Skeletal muscle satellite cell (primary cell): ENCODE measurements around the gene TSSC4.

Experiments
- H3K27me3 ChIP-seq: 2 replicates; pipeline ENCODE4 v1.7.0; 2013; ENCODE audit warnings: low read length; ENCODE audit not compliant: control insufficient read depth, insufficient read depth
- H3K36me3 ChIP-seq: 2 replicates; pipeline ENCODE4 v1.7.0; 2013; ENCODE audit warnings: mild to moderate bottlenecking, control low read depth, low read length; ENCODE audit not compliant: insufficient read depth
- H3K4me1 ChIP-seq: 2 replicates; pipeline ENCODE4 v1.7.0; 2013; ENCODE audit warnings: low read length; ENCODE audit not compliant: control insufficient read depth, insufficient read depth
- H3K4me2 ChIP-seq: 2 replicates; pipeline ENCODE4 v1.7.0; 2013; ENCODE audit warnings: mild to moderate bottlenecking, low read length
- H3K4me3 ChIP-seq: 2 replicates; pipeline ENCODE4 v1.7.0; 2013; ENCODE audit warnings: low read length
- H3K9ac ChIP-seq: 2 replicates; pipeline ENCODE4 v1.7.0; 2013; ENCODE audit warnings: mild to moderate bottlenecking, low read depth, low read length, moderate library complexity
- H3K9me3 ChIP-seq: replicated peaks from 2 replicates; pipeline ENCODE4 v1.7.0; 2013; ENCODE audit warnings: mild to moderate bottlenecking, control low read depth, low read length

The TSSC4 gene

GRCh38 chr11:2425506-2425905, 25.0 kb downstream of the TSSC4 start:
- H3K9ac ChIP-seq, result no peak overlapping the region

DNA sequence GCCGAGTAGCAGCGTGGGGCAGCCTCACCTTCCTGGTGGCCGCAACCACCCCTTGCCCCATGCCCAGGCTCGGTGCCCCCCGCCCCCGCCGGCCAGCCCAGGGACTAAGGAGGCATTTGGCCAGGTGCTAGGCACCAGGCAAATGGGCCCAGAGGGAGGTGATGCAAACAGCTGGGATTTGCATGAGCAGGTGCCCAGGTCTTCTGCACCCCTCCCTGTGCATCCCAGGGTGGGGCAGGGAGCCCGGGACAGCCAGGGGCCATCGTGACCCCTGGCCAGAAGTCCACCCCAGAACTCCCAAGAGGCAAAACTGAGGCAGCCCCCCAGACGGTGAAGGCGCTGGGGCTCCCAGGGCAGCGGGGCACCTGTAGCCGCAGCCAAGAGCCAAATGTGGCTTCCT, 25.7 kb downstream of the TSSC4 start:
- Histone ChIP-seq H3K4me3 (no peak overlapping the region), H3K36me3 (no peaks in the 10 kb centered on the region), H3K4me1 (no peaks in the 10 kb centered on the region), H3K9me3 (no peaks in the 10 kb centered on the region), H3K4me2 (no peak overlapping the region), H3K9ac (no peak overlapping the region), H3K27me3 (no peaks in the 10 kb centered on the region)

More at GRCh38 chr11:2425506-2425905, 25.0 kb downstream of the TSSC4 start:
- no peak overlapping the region for H3K4me3 ChIP-seq
- no peaks in the 10 kb centered on the region for H3K9me3 ChIP-seq
- no peaks in the 10 kb centered on the region for H3K4me1 ChIP-seq
- H3K27me3 ChIP-seq, result no peaks in the 10 kb centered on the region
- H3K4me2 ChIP-seq, result no peak overlapping the region
- H3K36me3 ChIP-seq, result no peaks in the 10 kb centered on the region

GRCh38 chr11:2426826-2427521, 26.4 kb downstream of the TSSC4 start:
- Histone ChIP-seq H3K36me3 (no peaks in the 10 kb centered on the region), H3K4me2 (no peak overlapping the region), H3K4me3 (no peak overlapping the region), H3K9me3 (no peaks in the 10 kb centered on the region), H3K4me1 (no peaks in the 10 kb centered on the region), H3K9ac (no peak overlapping the region), H3K27me3 (no peaks in the 10 kb centered on the region)

DNA sequence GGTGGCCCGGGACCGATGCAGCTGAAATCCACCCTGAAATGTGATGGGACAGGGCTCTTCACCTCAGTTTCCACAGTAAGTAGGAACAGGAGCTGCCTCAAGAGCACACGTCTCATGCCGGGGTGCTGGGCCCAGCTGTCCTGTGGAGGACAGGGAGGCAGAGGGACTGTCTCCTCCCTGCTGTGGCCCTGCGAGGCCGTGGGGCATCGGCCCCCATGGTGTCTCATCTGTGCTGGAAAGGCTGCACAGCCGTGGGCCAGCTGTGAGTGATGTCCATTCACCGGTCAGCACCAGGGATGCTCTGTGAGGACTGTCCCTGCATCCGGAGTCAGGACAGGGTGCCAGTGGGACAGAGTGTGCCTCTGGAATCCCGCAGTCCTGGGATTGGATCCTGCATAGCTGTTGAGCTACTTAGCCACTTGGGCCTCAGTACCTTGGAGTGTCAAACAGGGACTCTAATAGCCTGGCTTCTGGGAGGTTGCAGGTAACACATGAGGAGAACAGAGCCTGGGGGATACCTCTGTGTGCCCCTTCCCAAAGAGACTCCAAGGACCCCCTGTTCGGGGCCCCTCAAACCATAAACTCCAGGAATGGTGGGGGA, 27.3 kb downstream of the TSSC4 start:
- Histone ChIP-seq H3K9ac (no peak overlapping the region), H3K36me3 (no peaks in the 10 kb centered on the region), H3K9me3 (no peaks in the 10 kb centered on the region), H3K27me3 (no peaks in the 10 kb centered on the region), H3K4me3 (no peak overlapping the region), H3K4me2 (no peak overlapping the region), H3K4me1 (no peaks in the 10 kb centered on the region)

DNA sequence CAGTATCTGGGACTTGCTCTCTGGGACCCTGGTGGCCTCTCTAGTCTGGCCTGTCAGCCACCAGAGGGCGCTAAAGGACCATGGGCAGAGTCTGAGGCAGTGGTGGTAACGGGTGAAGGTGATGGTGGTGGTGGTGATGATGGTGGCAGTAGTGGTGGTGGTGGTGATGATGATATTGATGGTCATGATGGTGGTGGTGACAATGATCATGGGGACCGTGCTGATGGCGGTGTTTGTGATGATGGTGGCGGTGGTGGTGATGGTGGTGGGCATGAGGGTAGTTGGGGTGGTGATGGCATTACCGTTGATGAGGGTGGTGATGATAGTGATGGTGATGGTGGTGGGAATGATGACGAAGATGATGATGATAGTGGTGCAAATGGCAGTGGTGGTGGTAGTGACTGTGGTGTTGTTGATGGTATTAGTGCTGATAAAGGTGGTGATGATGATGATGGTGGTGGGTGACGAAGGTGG, 27.8 kb downstream of the TSSC4 start:
- Histone ChIP-seq H3K9ac (no peak overlapping the region), H3K4me3 (no peak overlapping the region), H3K4me2 (no peak overlapping the region), H3K36me3 (no peaks in the 10 kb centered on the region), H3K9me3 (no peaks in the 10 kb centered on the region), H3K4me1 (no peaks in the 10 kb centered on the region), H3K27me3 (no peaks in the 10 kb centered on the region)

GRCh38 chr11:2431395-2431794, 30.8 kb downstream of the TSSC4 start:
- Histone ChIP-seq H3K4me1 (no peaks in the 10 kb centered on the region), H3K9ac (no peak overlapping the region), H3K4me3 (no peak overlapping the region), H3K4me2 (no peak overlapping the region), H3K36me3 (no peaks in the 10 kb centered on the region), H3K9me3 (no peaks in the 10 kb centered on the region), H3K27me3 (peaks cover 7% of the 10 kb centered on the region)

- peaks cover 13% of the 10 kb centered on the region for H3K27me3 ChIP-seq
- H3K9me3 ChIP-seq, result no peaks in the 10 kb centered on the region
- no peak overlapping the region for H3K4me2 ChIP-seq
- H3K4me1 ChIP-seq, result no peaks in the 10 kb centered on the region
- no peak overlapping the region for H3K4me3 ChIP-seq
- no peaks in the 10 kb centered on the region for H3K36me3 ChIP-seq
- H3K9ac ChIP-seq, result no peak overlapping the region
Observed at GRCh38 chr11:2432171-2432621, 31.6 kb downstream of the TSSC4 start.

DNA sequence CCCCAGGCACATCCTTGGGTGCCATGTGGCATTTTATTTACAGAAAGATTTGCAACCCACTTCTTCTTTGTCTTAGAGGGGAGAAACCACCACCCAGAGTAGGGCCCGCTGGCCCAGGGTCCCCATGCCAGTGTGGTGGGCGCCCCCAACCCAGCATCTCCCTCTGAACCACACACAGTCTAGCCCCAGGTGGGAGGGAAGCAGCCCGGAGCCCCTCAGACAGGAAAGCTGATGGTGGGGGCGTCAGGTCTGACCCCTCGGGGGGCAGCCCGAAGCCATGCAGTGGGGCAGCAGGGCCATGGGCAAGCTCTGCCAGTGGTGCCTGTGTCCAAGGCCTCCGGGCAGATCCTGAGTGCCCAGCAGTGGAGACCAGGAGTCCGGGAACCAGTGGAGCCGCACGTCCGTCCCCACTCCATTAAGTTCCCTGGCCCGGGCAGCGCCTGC, 32.1 kb downstream of the TSSC4 start:
- Histone ChIP-seq H3K9ac (no peak overlapping the region), H3K27me3 (peaks cover 17% of the 10 kb centered on the region), H3K36me3 (no peaks in the 10 kb centered on the region), H3K4me2 (no peak overlapping the region), H3K9me3 (no peaks in the 10 kb centered on the region), H3K4me3 (no peak overlapping the region), H3K4me1 (no peaks in the 10 kb centered on the region)

DNA sequence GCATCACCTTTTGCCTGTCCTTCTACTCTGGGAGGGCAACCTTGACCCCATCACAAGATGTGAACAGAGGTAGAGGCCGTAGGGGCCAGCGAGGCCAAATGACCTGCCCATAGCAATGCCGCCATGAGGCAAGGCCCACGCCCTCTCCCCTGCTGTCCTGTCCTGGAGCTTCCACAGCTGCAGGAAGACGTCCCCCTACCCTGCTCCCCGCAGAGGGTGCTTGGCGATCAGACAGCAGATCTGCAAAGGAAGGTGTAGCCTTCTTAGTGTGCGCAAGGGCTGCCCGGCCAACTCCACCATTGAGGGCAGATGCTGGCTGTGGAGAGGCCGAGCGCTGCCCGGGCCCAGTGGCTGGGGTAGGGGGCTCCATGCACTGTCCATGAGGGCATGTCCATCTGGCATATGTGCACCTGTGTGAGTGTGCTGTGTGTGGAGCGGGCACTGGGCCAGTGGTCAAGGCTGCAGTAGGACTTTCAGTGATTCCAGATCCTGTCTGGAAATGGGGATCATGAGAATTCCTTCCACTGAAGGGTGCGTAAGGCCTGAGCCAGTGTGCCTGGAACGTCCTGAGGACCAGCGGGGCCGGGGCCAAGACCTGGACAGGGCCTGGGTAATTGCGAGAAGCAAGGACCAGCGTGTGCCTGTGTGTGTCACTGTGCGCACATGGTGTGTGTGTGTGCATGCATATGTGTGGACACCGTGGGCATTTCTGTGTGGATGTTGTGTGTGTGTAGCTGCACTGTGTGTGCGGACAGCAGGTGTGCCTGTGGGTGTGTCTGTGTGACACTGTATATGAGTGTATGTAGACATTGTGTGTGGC, 32.8 kb downstream of the TSSC4 start:
- no peak overlapping the region for H3K9ac ChIP-seq
- H3K27me3 ChIP-seq, result peaks cover 20% of the 10 kb centered on the region
- no peak overlapping the region for H3K4me3 ChIP-seq
- H3K4me2 ChIP-seq, result no peak overlapping the region
- H3K9me3 ChIP-seq, result no peaks in the 10 kb centered on the region
- H3K4me1 ChIP-seq, result no peaks in the 10 kb centered on the region
- H3K36me3 ChIP-seq, result no peaks in the 10 kb centered on the region

GRCh38 chr11:2434008-2434407, 33.5 kb downstream of the TSSC4 start:
- no peak overlapping the region for H3K9ac ChIP-seq
- H3K9me3 ChIP-seq, result no peaks in the 10 kb centered on the region
- no peaks in the 10 kb centered on the region for H3K36me3 ChIP-seq
- no peak overlapping the region for H3K4me3 ChIP-seq
- H3K4me1 ChIP-seq, result no peaks in the 10 kb centered on the region
- H3K4me2 ChIP-seq, result no peak overlapping the region
- peaks cover 24% of the 10 kb centered on the region for H3K27me3 ChIP-seq

- Histone ChIP-seq H3K36me3 (no peaks in the 10 kb centered on the region), H3K9me3 (no peaks in the 10 kb centered on the region), H3K4me2 (no peak overlapping the region), H3K9ac (no peak overlapping the region), H3K4me3 (no peak overlapping the region), H3K27me3 (peaks cover 25% of the 10 kb centered on the region), H3K4me1 (no peaks in the 10 kb centered on the region)
Observed at GRCh38 chr11:2434506-2435255, 34.1 kb downstream of the TSSC4 start.
